GM20431 (cell line): Measurements from ENCODE around the gene USP6NL.
"Not testable (repeated sequence)": the region's sequence is repeated elsewhere in the genome, so short reads cannot be mapped to it uniquely, and the experiment has no call there.

Source experiments
- in situ Hi-C: fragments of 300-500 bp; cut with MseI, MboI; formaldehyde crosslinking; loops from one replicate; pipeline ENCODE4 v1.15.0; 2020; ENCODE audit warnings: low sequenced_read_pairs; ENCODE audit not compliant: unreplicated experiment

Gene USP6NL

DNA sequence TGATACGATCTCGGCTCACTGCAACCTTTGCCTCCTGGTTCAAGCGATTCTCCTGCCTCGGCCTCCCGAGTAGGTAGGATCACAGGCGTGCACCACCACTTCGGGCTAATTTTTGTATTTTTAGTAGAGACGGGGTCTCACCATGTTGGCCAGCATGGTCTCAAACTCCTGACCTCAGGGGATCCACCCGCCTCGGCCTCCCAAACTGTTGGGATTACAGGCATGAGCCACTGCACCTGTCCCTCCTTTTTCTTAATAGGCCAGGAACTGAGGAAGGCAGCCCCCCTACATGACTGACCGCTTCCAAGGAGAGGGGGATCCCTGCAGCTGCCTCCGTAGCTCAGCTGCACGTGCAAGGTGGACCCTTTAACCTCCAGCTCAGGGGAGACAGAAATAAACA is 175.0 kb downstream of the USP6NL start:
- in situ Hi-C loops = not testable (repeated sequence)

DNA sequence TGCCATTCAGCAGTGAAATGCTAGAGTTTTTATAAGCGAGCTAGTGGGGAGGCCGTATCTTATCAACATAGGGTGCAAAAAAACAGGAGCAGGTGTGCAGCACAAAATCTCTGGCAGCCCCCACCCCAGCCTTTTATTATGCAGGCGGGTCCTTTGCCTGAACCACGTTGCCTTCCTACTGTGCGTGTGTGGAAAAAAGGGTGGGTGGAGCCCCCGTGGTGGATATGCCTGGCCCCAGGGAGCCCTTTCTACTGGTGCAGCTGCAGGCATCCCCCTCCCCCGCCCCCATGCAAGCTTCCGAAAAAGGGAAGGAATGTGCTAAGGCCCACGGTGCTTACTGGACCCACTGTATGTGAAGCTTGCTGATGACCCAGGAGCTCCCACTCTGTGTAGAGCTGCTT is 175.9 kb downstream of the USP6NL start:
- in situ Hi-C loops = no loop called here

DNA sequence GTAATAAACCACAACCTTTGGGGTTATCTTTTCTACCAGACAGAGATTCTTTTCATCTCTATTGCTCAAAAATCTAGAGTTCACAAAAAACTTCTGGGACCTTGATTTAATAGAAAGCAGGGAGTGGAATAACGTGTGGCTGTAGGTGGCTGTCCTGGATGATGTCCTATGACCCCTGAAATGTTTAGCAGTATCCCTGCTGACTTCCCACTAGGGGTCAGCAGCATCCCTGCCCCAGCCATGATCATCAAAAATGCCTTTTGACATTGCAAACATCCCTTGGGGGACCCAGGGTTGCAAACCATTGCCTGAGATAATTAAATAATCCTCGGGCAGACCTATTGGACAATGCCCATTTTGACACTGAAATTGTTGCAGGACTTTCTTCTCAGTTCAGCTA is 177.1 kb downstream of the USP6NL start:
- in situ Hi-C loops = no loop called here

DNA sequence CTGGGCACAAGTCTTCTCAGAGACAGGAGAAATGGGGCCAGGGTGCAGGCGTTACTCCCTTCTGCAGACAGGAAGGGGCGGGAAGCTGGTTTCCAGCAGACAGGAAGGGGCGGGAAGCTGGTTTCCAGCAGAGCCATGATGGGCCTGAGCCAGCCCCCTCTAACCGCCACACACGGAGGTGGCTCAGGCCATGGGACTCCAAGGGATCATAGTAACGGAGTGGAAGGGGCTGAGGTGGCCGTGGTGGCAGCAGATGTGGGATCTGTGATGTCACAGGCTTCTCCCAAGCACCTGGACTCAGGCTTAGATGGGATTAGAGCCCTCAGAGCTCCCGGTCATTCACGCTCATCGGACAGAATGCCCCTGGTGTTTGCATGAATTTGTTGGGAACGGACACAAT is 177.8 kb downstream of the USP6NL start:
- in situ Hi-C loops = no loop called here

DNA sequence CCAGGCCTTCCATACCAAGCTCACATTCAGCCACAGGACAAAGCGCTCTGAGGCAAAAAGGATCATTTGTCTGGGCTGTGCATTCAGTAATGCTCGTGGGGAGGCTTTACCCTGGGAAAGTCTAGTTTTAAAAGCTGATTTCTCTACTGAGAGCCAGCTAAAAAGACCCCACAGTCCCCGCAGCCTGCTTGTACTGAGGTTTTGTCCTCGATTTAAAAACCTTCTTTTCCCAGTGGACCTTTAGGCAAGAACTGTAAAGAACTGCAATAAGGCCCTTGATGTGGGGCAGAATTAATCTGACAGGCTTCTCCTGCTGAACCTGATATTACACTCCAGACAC is 180.3 kb downstream of the USP6NL start:
- in situ Hi-C loops = no loop called here

DNA sequence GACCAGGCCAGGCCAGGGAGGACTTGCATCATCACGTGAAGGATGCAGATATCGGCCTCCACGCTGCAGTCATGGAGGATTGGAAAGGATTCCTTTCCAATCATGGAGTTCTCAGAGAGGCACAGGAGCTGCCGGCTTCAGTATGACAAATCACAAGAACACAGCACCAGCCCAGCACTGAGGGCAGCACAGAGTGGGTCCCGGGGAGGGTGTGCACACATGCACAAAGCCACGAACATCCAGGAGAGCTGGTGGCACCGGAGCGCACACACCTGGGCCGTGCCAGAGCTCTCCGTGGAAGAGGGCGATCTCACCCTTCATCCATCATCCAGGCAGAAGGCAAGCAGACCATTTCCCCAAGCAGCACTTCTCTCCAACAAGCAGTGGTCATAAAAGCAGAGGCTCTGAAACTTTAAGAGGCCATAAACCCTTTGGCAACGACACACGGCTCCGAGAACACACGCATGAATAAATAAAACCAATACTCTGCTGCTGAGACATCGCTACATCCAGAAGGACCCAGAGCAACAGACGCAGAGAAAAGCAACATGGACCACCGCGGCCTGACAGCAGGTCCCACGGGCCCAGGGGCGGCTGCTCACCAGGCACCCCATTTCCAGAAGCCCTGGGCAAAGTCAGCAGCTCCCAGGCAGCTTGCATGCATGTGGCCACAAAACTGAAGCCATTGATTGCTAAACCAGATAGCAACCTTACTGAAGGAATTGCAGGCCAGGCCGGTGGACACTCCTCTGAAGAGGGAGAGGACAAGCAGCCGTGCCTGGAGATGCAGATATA is 180.8 kb downstream of the USP6NL start:
- in situ Hi-C loops = no loop called here

DNA sequence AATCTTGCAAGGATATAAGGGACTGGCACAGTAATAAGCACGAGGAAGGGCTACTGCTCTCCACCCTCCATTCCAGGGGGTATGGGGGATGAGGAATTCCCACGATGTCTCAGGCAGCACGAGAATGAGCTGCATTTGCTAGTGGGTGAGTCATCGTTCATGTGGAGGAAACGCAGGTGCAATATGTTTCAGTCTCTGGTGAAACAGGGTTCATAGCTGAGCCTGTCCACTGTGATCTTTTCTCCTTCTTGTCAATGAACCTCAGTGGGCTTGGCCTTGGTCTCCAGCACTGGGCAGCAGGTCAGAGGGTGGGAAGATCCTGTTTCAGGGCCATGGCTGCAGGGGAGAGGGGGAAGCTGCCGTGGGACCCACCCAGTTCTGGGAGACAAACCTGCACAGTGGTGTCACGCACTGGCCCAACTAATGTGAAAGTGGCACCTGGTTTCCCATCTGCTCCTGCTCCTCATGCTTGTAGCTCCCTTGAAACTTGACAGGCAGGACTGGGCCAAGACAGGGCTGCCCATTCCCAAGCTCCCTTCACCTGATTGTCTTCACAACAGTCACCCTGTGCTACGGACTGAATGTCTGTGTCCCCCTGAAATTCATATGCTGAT is 181.9 kb downstream of the USP6NL start:
- in situ Hi-C loops = no loop called here

DNA sequence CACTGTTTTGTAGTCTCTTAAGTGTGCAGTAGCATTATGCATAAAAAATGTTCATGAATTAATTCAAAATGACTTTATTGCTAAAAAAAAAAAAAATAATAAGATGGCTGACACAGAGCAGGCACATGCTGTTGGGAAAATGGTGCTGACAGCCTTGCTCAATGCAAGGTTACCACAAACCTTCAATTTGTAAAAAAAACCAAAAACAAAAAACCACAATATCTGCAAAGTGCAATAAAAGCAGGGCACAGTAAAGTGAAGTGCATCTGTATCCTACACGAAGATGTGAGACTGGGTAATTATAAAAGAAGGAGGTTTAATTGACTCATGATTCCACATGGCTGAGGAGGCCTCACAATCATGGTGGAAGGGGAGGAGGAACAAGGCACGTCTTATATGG is 185.8 kb downstream of the USP6NL start:
- in situ Hi-C loops = no loop called here

DNA sequence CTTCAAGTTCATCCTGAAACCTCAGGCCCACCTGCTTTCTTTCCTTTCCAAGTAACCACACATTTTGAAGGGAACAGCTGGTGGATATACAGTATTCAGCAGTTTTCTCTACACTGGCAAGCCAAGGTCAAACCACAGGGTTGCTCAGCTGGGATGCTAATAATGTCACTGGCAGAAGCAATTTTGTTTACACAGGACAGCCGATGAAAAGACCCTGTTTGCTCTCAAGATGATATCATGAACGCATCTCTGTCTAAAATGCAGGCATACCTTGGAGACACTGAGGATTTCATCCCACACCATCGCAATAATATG is 186.2 kb downstream of the USP6NL start:
- in situ Hi-C loops = no loop called here

DNA sequence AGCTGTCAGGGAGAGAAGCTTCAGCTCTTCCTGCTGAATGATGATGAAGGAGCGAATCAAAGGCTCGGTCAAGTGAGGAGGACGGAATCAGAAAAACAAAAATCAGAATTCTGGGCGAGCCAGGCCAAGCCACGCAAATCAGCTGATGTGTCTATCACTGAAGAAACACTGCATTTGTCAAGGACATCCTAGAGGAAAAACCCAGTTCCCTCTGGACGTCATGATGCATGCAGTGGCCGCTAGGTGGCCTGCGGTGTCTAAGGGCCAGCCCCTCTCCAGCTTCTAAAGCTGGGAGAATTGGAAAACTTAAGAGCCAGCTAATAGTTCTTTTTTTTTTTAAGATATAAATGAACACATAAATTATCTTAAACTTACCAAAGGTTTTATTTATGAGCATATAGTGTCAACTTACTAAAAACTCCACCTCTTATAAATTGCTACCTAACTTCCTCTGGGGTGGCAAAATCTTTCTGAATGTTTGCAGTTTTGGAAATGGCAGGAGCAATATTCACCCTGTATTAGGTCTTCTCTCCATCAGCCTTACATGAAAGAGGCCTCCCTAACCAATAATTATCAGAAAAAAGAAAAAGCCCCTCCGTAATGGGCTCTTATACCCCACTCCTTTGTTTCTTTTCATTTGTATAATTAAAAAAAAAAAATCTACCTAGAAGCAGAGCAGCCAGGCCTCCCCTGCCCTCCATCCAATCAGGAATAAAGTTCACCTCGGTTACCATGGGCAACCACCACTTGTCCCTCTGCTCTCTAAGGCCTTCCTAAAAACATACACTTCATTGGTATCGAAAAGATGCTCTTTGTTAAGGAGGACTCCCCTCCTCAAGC is 186.8 kb downstream of the USP6NL start:
- in situ Hi-C loops = no loop called here

DNA sequence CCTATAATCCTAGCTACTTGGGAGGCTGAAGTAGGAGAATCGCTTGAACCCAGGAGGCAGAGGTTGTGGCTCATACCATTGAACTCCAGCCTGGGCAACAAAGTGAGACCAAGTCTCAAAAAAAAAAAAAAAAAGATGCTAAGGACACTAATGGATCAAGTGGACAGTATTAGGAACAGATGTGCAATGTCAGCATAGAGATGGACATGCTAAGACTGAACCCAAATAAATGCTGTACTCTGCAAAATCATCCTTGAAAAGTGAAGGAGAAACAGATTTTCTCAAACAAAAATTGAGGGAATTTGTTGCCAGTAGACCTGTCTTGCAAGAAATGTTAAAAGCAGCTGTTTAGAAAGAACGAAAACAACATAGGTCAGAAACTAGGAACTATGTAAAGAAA is 194.5 kb downstream of the USP6NL start:
- in situ Hi-C loops = no loop called here

DNA sequence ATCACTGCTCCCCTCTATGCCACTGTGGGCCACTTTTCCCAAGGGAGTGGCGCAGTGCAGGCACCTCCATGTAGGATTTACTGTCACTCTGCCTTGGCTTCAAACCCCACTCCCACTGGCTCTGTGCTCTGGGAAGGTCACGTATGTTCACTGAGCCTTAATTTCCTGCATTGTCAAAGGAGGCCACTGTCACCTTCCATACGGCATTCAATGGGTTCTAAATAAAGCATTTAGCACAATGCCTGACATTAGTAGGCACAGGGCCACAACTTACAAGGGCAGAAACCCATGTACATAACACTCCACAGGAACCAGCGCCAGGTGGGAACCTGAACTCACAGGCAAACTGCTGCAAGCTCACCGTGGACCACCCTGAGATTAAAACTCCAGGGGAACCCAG is 196.4 kb downstream of the USP6NL start:
- in situ Hi-C loops = no loop called here

DNA sequence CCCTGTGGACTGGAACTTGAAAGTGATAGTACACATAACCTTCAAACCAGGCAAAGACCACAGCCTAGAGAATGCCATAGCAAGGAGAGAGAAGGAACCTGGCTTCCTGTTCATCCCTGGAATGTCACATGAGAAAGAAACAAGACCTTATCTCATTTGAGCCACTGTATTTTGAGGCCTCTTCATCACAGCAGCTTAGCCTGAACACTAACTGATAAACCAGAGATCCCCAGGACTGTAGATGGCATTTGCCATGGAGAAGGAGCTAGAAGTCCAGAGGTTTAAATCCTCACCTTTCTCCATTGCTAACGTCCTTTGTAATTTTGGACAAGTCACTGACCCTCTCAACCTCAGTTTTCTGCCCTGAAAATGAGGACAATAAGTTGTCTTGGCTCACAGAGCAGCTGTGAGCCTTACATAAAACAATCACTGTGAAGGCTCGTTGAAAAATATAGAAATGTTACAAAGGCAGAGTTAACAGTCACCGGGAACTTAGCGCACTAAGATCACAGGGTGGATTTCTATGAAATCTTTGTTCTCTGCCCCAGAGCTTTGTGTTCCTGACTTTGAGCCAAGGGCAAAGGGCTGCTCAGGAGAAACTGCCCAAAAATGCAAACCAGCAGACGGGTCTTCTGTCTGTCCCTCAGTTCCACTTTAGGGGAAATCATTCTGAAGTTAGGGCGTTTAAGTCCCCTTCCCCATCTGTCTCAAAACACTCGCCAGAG is 197.0 kb downstream of the USP6NL start:
- in situ Hi-C loops = no loop called here

DNA sequence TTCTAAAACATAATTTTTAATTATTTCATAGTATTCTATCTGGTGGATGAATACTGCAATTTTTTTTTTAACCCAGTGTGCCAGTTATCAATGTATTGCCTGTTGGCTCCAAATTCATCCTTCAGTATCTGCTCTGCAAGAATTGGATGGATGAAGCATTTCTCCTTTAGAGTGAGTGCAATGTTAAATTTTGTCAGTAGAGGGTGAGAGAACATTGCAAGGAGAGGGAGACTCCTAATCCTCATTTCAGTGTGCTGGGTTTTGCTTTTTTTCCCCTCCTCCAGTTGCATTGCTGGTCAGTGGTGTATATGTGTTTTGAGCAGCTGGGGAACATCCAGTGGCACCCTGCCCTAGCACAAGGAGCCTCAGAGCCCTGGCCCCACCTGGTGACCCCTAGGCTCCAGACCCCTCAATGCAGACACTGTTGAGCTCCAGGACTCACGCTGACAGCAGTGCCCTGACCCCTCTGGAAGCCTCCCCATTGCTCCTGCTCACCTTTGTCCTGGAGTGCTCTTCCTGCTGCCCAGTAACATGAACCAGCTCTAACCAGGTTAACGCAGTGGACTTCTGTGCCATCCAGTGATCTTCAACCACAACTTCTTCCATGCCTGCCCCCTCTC is 199.4 kb downstream of the USP6NL start:
- in situ Hi-C loops = no loop called here

DNA sequence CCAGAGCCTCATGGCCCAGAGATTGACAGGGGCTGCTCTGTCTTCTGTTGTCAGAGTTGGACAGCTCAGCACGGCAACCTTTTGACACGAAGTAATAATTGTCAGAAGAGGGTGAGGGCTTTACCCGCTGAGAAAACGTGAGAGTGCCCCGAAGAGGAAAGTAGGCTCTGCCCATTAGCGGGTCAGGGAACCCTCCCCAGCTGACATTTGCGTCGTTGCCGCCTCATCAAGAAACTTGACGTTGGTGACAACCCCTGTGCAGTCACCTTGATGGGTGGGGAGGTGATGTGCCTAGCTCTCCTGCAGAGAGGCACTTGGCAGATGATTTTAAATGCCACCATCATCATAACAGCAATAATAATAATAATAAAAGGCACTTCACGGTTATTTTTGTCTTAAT is 202.1 kb downstream of the USP6NL start:
- in situ Hi-C loops = no loop called here

DNA sequence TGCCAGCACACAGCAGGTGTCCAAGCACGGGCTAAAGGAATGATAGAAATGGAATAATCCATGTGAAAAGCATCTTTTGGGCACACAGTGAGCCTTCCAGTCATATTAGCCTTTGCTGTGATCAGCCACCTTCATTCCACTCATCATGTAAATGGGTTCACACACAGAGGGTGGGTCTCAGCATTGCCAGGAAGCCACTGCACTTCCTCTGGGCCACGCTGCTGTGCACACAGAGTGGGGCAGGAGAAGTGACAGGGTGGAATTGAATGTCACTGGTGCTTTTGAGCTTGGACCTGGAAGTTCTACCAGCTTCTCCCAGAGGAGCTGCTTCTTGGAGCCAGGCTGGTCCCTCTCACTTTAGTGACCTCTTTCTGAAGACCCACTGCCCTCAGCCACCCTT is 203.5 kb downstream of the USP6NL start:
- in situ Hi-C loops = no loop called here

DNA sequence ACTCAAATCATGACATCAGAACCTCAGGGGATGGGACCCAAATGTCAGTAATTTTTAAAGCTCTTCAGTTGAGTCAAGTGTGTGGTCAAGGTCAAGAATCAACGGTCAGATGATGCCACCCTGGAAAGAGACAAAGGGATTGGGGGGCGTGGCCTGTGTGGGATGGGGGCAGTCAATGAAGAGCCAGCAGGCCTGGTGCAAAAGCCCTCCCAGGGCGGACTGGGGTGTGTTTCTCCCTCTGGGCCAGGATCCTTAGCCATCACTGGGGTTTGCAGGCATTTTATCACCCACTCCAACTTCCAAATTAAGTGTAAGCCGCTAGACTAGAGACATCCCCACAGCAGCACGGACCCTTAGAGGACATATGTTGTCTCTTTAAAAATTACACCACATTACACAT is 204.7 kb downstream of the USP6NL start:
- in situ Hi-C loops = no loop called here

DNA sequence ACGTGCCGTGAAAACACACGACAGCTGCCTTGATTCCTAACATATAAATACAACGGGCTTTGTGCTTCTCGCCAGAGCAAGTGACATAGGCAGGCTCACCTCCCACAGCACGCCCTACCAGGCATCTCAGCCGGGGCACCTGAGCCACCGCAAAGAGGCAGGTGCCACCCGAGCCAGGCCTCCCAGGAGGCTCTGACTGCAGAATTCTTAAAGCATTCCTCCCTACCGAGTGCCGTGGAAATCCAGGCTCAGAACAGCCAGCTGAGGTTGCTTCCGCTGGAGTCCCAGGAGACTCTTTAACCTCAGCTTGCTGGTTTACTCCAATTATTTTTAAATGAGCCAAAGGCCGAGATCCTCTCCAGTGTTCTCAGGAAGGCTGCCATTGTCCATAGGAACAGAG is 206.5 kb downstream of the USP6NL start:
- in situ Hi-C loops = no loop called here
